PFSK-1 (cell line): ENCODE results near the gene JUNB.

ENCODE experiments used
- FOXP2 ChIP-seq: optimal IDR thresholded peaks from 2 replicates; pipeline ENCODE3; 2011; ENCODE audit warnings: borderline replicate concordance, control low read depth, inconsistent platforms; ENCODE audit not compliant: insufficient read depth; ENCODE audit errors: extremely low read length, extremely low read depth
- POLR2AphosphoS5 ChIP-seq: IDR thresholded peaks from 2 replicates; pipeline ENCODE4 v1.6.1; 2012; ENCODE audit warnings: low read depth, mild to moderate bottlenecking, control low read depth, low read length, moderate library complexity
- SIN3A ChIP-seq: IDR thresholded peaks from 2 replicates; pipeline ENCODE4 v1.6.1; 2012; ENCODE audit warnings: mild to moderate bottlenecking, low read length, moderate library complexity, borderline replicate concordance; ENCODE audit not compliant: insufficient read depth
- TAF1 ChIP-seq: IDR thresholded peaks from 2 replicates; pipeline ENCODE4 v1.6.1; 2012; ENCODE audit warnings: low read length, control low read depth, borderline replicate concordance; ENCODE audit not compliant: insufficient read depth
- TF ChIP-seq, protein P1 (sequence below), 2 experiments: IDR thresholded peaks; 2 replicates each; pipeline versions ENCODE4 v1.6.1 to v1.8.0; 2011 to 2012; ENCODE audit warnings: low read depth in 2 of 2, low read length in 2 of 2, control low read depth in 1 of 2, inconsistent platforms in 1 of 2, mild to moderate bottlenecking in 1 of 2, moderate library complexity in 1 of 2; ENCODE audit not compliant: insufficient read depth in 1 of 2

Gene JUNB

DNA sequence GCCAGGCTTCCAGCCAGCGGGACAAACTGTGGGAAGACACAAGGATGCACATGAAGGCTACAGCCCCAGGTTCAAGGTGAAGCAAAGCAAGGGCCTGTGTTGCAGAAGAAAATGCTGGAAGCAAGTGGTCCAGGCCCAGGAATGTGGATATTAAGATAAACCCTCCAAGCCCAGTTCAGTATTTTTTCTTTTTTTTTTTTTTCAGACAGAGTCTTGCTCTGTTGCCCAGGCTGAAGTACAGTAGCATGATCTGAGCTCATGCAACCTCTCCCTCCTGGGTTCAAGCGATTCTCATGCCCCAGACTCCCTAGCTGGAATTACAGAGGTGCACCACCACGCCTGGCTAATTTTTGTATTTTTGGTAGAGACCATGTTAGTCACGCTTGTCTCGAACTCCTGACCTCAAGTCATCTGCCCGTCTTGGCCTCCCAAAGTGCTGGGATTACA, 5.9 kb downstream of the JUNB start:
- no peak for TF ChIP-seq SIN3A
- TF ChIP-seq FOXP2, result no peak

DNA sequence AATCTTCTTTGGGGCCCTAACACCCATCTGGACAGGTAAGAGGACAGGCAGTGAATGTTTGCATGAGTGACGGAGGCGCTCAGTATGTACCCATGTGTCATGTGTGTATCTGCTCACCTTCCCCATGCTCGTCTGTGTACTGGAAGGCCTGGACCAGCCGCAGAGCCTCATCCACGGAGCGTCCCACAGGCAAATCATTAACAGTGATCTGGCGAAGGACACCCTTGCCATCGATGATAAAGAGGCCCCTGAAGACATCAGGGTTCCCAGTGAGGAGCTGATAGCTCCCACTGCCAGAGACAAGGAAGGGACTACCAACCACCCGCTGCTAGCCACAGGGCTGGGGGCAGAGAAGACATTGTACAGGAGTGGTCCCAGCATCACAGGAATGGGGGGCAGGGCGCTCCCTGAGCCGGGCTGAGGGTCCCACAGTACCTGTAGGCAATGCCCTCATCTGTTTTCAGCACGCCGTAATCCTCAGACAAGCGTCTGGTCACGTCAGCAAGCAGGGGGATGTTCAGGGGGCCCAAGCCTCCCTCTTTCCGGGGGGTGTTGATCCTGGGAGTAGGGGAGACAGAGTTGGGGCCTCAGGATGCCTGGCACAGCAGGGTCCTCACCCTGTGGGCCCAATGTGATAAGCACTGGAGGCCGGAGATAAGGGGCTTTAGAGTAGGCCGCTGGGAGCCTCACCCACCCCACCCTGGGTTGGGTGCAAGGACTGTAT, 8.6 kb downstream of the JUNB start:
- no peak for TF ChIP-seq SIN3A
- TF ChIP-seq FOXP2, result no peak
- no peak for TF ChIP-seq TAF1
- TF ChIP-seq, protein P1, sequence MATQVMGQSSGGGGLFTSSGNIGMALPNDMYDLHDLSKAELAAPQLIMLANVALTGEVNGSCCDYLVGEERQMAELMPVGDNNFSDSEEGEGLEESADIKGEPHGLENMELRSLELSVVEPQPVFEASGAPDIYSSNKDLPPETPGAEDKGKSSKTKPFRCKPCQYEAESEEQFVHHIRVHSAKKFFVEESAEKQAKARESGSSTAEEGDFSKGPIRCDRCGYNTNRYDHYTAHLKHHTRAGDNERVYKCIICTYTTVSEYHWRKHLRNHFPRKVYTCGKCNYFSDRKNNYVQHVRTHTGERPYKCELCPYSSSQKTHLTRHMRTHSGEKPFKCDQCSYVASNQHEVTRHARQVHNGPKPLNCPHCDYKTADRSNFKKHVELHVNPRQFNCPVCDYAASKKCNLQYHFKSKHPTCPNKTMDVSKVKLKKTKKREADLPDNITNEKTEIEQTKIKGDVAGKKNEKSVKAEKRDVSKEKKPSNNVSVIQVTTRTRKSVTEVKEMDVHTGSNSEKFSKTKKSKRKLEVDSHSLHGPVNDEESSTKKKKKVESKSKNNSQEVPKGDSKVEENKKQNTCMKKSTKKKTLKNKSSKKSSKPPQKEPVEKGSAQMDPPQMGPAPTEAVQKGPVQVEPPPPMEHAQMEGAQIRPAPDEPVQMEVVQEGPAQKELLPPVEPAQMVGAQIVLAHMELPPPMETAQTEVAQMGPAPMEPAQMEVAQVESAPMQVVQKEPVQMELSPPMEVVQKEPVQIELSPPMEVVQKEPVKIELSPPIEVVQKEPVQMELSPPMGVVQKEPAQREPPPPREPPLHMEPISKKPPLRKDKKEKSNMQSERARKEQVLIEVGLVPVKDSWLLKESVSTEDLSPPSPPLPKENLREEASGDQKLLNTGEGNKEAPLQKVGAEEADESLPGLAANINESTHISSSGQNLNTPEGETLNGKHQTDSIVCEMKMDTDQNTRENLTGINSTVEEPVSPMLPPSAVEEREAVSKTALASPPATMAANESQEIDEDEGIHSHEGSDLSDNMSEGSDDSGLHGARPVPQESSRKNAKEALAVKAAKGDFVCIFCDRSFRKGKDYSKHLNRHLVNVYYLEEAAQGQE (IDR thresholded peaks at IDR 0.05; ENCODE audit: insufficient read depth in 1 of 2, low read depth in 2 of 2, low read length in 2 of 2), result no peak
- no peak for TF ChIP-seq POLR2AphosphoS5

DNA sequence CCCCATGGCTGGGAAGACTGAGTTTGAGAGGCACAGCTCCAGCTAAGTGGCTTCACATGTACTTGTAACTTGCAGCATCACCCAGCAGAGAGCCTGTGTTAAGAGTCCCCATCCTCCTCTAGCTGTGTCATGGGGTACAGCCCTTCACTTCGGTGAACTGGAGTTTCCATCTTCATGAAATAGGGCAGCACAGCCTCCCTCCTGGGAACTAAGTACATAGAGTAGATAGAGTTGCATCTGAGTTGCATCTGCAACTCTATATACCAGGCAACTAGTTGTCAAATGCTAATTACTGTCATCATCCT, 9.1 kb downstream of the JUNB start:
- TF ChIP-seq POLR2AphosphoS5, result no peak
- TF ChIP-seq TAF1, result no peak
- TF ChIP-seq, protein P1 (IDR thresholded peaks at IDR 0.05; ENCODE audit: insufficient read depth in 1 of 2, low read depth in 2 of 2, low read length in 2 of 2), result no peak
- TF ChIP-seq SIN3A, result no peak
- no peak for TF ChIP-seq FOXP2

DNA sequence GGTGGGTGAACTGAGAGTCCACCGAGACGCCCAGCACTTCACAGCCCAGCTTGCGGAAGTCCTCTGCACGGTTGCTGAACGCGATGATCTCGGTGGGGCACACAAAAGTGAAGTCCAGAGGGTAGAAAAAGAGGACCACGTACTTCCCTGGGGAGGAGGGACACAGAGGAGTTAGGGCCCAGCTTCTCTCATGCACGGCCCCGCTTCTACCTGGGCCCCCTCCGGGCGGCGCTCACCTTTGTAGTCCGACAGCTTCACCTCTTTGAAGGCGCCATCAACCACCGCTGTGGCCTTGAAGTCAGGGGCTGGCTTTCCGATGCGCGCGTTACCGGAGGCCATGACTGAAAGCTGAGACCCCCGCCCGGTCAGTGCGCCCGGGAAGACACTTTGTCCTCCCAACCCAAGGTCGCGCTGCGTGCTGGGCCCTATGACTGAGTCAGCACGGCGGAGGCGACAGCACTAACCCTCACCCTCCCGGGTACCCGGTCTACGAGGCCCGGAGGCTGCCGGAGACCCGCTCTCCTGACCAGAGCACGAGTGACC, 9.7 kb downstream of the JUNB start:
- TF ChIP-seq POLR2AphosphoS5 (no peak), TAF1 (no peak)

DNA sequence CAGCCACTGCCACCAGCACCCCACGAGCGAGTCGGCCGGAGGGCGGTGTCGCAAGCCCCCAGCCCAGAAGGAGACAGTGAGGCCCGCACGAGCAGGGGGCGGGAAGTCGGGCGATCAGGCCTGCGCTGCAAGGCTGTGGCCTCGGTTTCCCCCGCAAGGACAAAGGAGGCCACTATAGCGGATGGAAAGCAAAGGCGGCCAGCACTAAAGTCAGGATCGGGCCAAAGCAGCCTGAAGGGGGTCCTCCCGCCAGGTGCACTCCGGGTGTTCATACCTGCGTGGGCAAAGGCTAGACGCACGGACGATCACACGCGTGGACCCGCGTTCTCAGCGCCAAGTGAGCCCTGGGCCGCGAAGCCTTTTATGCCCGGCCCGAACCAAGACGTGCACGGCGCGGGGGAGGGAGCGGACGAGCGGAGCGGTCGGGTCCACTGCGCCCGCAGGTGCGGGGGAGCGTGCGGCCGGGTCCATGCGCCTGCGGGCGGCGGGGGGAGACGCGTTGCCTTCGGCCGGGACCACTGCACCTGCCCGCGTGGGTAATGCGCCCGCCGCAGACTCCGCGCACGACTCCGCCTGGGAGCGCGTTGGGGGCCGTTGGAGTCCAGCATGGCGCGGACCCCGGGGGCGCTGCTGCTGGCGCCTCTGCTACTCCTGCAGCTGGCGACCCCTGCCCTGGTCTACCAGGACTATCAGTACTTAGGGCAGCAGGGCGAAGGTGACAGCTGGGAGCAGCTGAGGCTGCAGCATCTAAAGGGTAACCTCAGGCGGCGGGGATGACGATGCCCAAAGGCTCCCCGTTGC, 10.4 kb downstream of the JUNB start, which contains the start of the genes PRDX2 and THSD8:
TSS of gene PRDX2 (minus strand) at position 335 of the 801 bp plus-strand sequence. CDS start 539 bp downstream, outside the sequence.
TSS of gene THSD8 (plus strand) at position 604 of the 801 bp plus-strand sequence. CDS start at position 607, 3 bp downstream.
- TF ChIP-seq SIN3A (peak; percentile 91), FOXP2 (peak; percentile 85), POLR2AphosphoS5 (peak; percentile 99), TAF1 (peak; percentile 92)
- TF ChIP-seq, protein P1 (IDR thresholded peaks at IDR 0.05; ENCODE audit: insufficient read depth in 1 of 2, low read depth in 2 of 2, low read length in 2 of 2), result peak; percentile 16 to 67; a peak in 2 of 4 replicates

DNA sequence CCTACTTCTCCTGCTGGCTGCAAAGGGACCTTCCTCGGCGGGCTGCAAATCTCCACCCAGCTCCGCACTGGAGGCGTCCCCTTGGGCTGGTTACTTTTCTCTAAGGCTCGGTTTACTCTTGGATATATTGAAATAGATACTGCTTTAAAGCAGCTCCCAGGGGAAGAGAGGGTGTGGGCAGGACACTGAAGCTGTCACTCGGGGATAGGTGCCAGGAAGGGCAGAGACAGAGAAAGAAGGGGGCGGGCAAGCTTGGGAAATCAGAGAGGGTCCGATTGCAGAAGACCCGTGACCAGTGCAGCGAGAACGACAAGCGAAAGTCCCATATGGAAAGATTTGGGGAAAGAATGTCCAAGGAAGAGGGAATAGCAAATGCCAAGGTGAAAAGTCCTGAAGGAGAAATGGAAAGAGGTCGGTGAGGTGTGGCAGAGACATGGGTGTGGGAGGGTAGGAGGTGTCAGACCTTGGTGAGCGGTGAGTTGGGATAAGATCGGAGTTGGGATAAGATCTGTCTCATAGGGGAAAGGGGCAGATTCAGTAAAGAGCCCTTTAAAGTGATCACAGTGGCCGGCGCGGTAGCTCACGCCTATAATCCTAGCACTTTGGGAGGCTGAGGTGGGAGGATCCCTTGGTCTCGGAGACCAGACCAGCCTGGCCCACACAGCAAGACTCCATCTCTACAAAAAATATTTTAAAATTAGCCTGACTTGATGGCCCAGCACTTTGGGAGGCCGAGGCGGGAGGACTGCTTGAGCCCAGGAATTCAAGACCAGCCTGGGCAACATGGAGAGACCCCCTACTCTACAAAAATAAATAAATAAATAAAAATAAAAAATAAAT, 11.2 kb downstream of the JUNB start:
- no peak for TF ChIP-seq FOXP2
- no peak for TF ChIP-seq POLR2AphosphoS5
- TF ChIP-seq TAF1, result no peak
- TF ChIP-seq, protein P1 (IDR thresholded peaks at IDR 0.05; ENCODE audit: insufficient read depth in 1 of 2, low read depth in 2 of 2, low read length in 2 of 2), result no peak
- no peak for TF ChIP-seq SIN3A
